IMR-90 (cell line): ENCODE data around the gene CAPN5. TPM values are rescaled to one million over a fixed set of nuclear protein-coding genes. Genes with fewer than 3 reads are reported as not detected.

ENCODE experiments used
- ATAC-seq: fragments of 200-7000 bp; cut with Tn5 transposase; 2 replicates; pipeline ENCODE4 v1.9.1; 2020; ENCODE audit warnings: low read depth, mild to moderate bottlenecking, moderate library complexity
- BruUV-seq: library from RNA; stranded (reverse); fragments of 400-500 nt; replicated peaks from 2 replicates; lab custom pipeline; 2021; lab: Mats Ljungman, UMichigan
- CTCF ChIA-PET: fragments of 300-600 bp; formaldehyde crosslinking; extraction: SDS; loops from one replicate; lab custom pipeline; 2021; ENCODE audit warnings: antibody characterized with exemption; lab: Yijun Ruan, JAX
- POLR2A ChIA-PET: fragments of 300-600 bp; sonication (Branson Sonifier 250); formaldehyde crosslinking; loops from one replicate; lab custom pipeline; 2022; ENCODE audit warnings: antibody characterized with exemption; ENCODE audit not compliant: unreplicated experiment; lab: Charles Lee
- DNase-seq: peaks from one replicate; pipeline ENCODE4 v3.0.0; 2013
- H2AFZ ChIP-seq: replicated peaks from 2 replicates; pipeline ENCODE3; 2013; ENCODE audit warnings: low read length, mild to moderate bottlenecking; ENCODE audit not compliant: poor library complexity
- H2AK5ac ChIP-seq: 2 replicates; pipeline ENCODE4 v1.6.1; 2013; ENCODE audit warnings: low read depth, low read length, inconsistent platforms
- H2AK9ac ChIP-seq: replicated peaks from 2 replicates; pipeline ENCODE3; 2013; ENCODE audit warnings: mild to moderate bottlenecking, low read depth, low read length, moderate library complexity; ENCODE audit not compliant: poor library complexity
- H2BK120ac ChIP-seq: 2 replicates; pipeline ENCODE4 v1.6.1; 2013; ENCODE audit warnings: low read depth, low read length, inconsistent platforms
- H2BK15ac ChIP-seq: 3 replicates; pipeline ENCODE4 v1.6.1; 2013; ENCODE audit warnings: low read depth, low read length, inconsistent platforms
- H2BK20ac ChIP-seq: 2 replicates; pipeline ENCODE4 v1.6.1; 2013; ENCODE audit warnings: low read depth, mild to moderate bottlenecking, inconsistent platforms, low read length, moderate library complexity
- H2BK5ac ChIP-seq: 2 replicates; pipeline ENCODE4 v1.6.1; 2013; ENCODE audit warnings: mild to moderate bottlenecking, low read depth, low read length, inconsistent platforms; ENCODE audit not compliant: poor library complexity, severe bottlenecking
- H3K14ac ChIP-seq: replicated peaks from 2 replicates; pipeline ENCODE4 v1.6.1; 2013; ENCODE audit warnings: low read depth, low read length, inconsistent platforms
- H3K18ac ChIP-seq: 2 replicates; pipeline ENCODE4 v1.6.1; 2013; ENCODE audit warnings: low read depth, low read length, control low read depth
- H3K23ac ChIP-seq: 2 replicates; pipeline ENCODE4 v1.6.1; 2013; ENCODE audit warnings: low read depth, low read length, inconsistent platforms
- H3K27ac ChIP-seq: 2 replicates; pipeline ENCODE4 v1.5.1; 2013; ENCODE audit warnings: mild to moderate bottlenecking, control low read depth, low read length; ENCODE audit not compliant: insufficient read depth
- H3K27me3 ChIP-seq: 2 replicates; pipeline ENCODE4 v1.6.1; 2013; ENCODE audit warnings: low read length; ENCODE audit not compliant: control insufficient read depth, insufficient read depth
- H3K36me3 ChIP-seq: 2 replicates; pipeline ENCODE4 v1.6.1; 2013; ENCODE audit warnings: low read length, mixed read lengths; ENCODE audit not compliant: control insufficient read depth, insufficient read depth
- H3K4ac ChIP-seq: 2 replicates; pipeline ENCODE4 v1.6.1; 2013; ENCODE audit warnings: low read depth, low read length, inconsistent platforms
- H3K4me1 ChIP-seq: 2 replicates; pipeline ENCODE4 v1.6.1; 2013; ENCODE audit warnings: low read length, mixed read lengths; ENCODE audit not compliant: control insufficient read depth, insufficient read depth
- H3K4me2 ChIP-seq: 2 replicates; pipeline ENCODE4 v1.6.1; 2013; ENCODE audit warnings: low read depth, mild to moderate bottlenecking, control low read depth, low read length, moderate library complexity
- H3K4me3 ChIP-seq: 2 replicates; pipeline ENCODE4 v1.5.1; 2013; ENCODE audit warnings: low read depth, mild to moderate bottlenecking, control low read depth, low read length, moderate library complexity; ENCODE audit not compliant: insufficient read depth
- H3K56ac ChIP-seq: 2 replicates; pipeline ENCODE4 v1.6.1; 2013; ENCODE audit warnings: low read length, inconsistent platforms; ENCODE audit not compliant: insufficient read depth; ENCODE audit errors: extremely low read depth
- H3K79me1 ChIP-seq, 2 experiments: 2 replicates each; pipeline ENCODE4 v1.6.1; 2013; ENCODE audit warnings: low read length in 2 of 2, inconsistent platforms in 1 of 2, low read depth in 1 of 2
- H3K9ac ChIP-seq: 2 replicates; pipeline ENCODE4 v1.6.1; 2013; ENCODE audit warnings: low read depth, low read length, control low read depth
- H3K9me1 ChIP-seq: 2 replicates; pipeline ENCODE4 v1.6.1; 2013; ENCODE audit warnings: low read length, inconsistent platforms; ENCODE audit not compliant: insufficient read depth
- H3K9me3 ChIP-seq: 2 replicates; pipeline ENCODE4 v1.6.1; 2013; ENCODE audit warnings: low read length; ENCODE audit not compliant: control insufficient read depth, insufficient read depth
- H4K20me1 ChIP-seq: 2 replicates; pipeline ENCODE4 v1.6.1; 2013; ENCODE audit warnings: low read length, inconsistent platforms; ENCODE audit not compliant: insufficient read depth
- H4K5ac ChIP-seq: 2 replicates; pipeline ENCODE4 v1.6.1; 2013; ENCODE audit warnings: mild to moderate bottlenecking, low read depth, low read length, control low read depth
- H4K8ac ChIP-seq, 2 experiments: 2 replicates each; pipeline ENCODE4 v1.6.1; 2013; ENCODE audit warnings: low read depth in 2 of 2, low read length in 2 of 2, control low read depth in 1 of 2, inconsistent platforms in 1 of 2
- H4K91ac ChIP-seq: 2 replicates; pipeline ENCODE4 v1.6.1; 2013; ENCODE audit warnings: low read depth, low read length, inconsistent platforms; ENCODE audit not compliant: insufficient read depth
- CTCF ChIP-seq: conservative IDR thresholded peaks from 2 replicates; pipeline ENCODE4 v1.5.1; 2012; ENCODE audit warnings: mild to moderate bottlenecking, low read depth, low read length, improper control_type of control experiment
- MAFK ChIP-seq: IDR thresholded peaks from 2 replicates; pipeline ENCODE4 v1.6.1; 2012; ENCODE audit warnings: low read depth, low read length, improper control_type of control experiment
- RAD21 ChIP-seq: IDR thresholded peaks from 2 replicates; pipeline ENCODE4 v1.6.1; 2012; ENCODE audit warnings: low read length, improper control_type of control experiment
- SMC3 ChIP-seq: fragments of 150-350 bp; IDR thresholded peaks from 2 replicates; pipeline ENCODE4 v1.6.1; 2016; ENCODE audit warnings: low read depth, mild to moderate bottlenecking, antibody characterized with exemption, low read length, moderate library complexity
- whole genome bisulfite sequencing, 2 experiments: methylation state at CpG; one replicate each; pipeline versions ENCODE4 v1.1.5 to v1.1.7; 2013; ENCODE audit warnings: missing lambda C conversion rate in 2 of 2; ENCODE audit not compliant: insufficient read length in 1 of 2; ENCODE audit errors: extremely low coverage in 2 of 2; 5-methylcytosine and 5-hydroxymethylcytosine counted together
- dilution Hi-C: fragments of 300-500 bp; cut with HindIII; formaldehyde crosslinking; loops from one replicate; pipeline ENCODE4 v1.14.3; 2018; ENCODE audit warnings: low sequenced_read_pairs; ENCODE audit not compliant: unreplicated experiment
- in situ Hi-C: fragments of 300-500 bp; cut with MboI; formaldehyde crosslinking; loops from 3 replicates; pipeline ENCODE4 v1.14.3; 2019; ENCODE audit warnings: low sequenced_read_pairs, inconsistent platforms, mixed read lengths
- intact Hi-C: fragments of 100-400 bp; cut with micrococcal nuclease; formaldehyde crosslinking; loops from 2 replicates; pipeline ENCODE4 v1.10.0; 2022
- polyA plus RNA-seq, 3 experiments: library from polyadenylated mRNA; depleted of rRNA; stranded (reverse); fragments of >200 nt; gene quantifications; 2 replicates each; pipeline ENCODE4 v1.2.3, GENCODE V29; 2012; ENCODE audit warnings: low replicate concordance in 1 of 3
- total RNA-seq: library from RNA; depleted of rRNA; stranded (reverse); fragments of >200 nt; gene quantifications from 2 replicates; pipeline ENCODE4 v1.2.3, GENCODE V29; 2012

The CAPN5 gene
- total and polyA plus RNA-seq, 2 of the 4 experiments (the other 2 are of a cell fraction), result 8.1 to 24.0 TPM

GRCh38 chr11:77046060-77046501, 20.7 kb upstream of the CAPN5 start:
- H3K14ac ChIP-seq, result no peak overlapping the region
- H3K9me3 ChIP-seq, result no peaks in the 10 kb centered on the region
- H2BK20ac ChIP-seq, result no peak overlapping the region
- H3K4ac ChIP-seq, result no peak overlapping the region
- no peak overlapping the region for H4K91ac ChIP-seq
- no TSS peak for BruUV-seq
- dilution Hi-C loops, result no loop called here
- peak overlapping the region; percentile 91 for H2AFZ ChIP-seq
- no peak overlapping the region for H3K27ac ChIP-seq
- no peak overlapping the region for H2AK9ac ChIP-seq
- no peak overlapping the region for H4K8ac ChIP-seq
- H4K20me1 ChIP-seq, result no peaks in the 10 kb centered on the region
- no peak overlapping the region for H2BK5ac ChIP-seq
- H3K56ac ChIP-seq, result no peak overlapping the region
- DNase-seq (no peak), ATAC-seq (peak; percentile 82)
- no peak overlapping the region for H2AK5ac ChIP-seq
- 1% methylated on average over 10 of the region's 39 CpGs; no CpG with 5 or more reads in 1 of the 2 experiments for WGBS, 2 experiments
- H3K23ac ChIP-seq, result no peak overlapping the region
- H3K18ac ChIP-seq, result no peak overlapping the region
- no peak overlapping the region for H4K5ac ChIP-seq
- in situ Hi-C loops, result loop anchor here (5.0 to 25.0 kb wide), 3 partner anchors 46 to 309 kb away; no protein-coding TSS in a partner anchor
- no peak overlapping the region for H3K9ac ChIP-seq
- POLR2A ChIA-PET, result no interaction called here
- H2BK120ac ChIP-seq, result no peak overlapping the region
- no peaks in the 10 kb centered on the region for H3K79me1 ChIP-seq
- H3K4me3 ChIP-seq, result peak overlapping the region; percentile 23; the same call in 1 of the 2 replicates
- no peaks in the 10 kb centered on the region for H3K4me1 ChIP-seq
- H3K36me3 ChIP-seq, result no peaks in the 10 kb centered on the region
- H3K9me1 ChIP-seq, result no peaks in the 10 kb centered on the region
- H3K4me2 ChIP-seq, result peak overlapping the region; percentile 86
- peaks cover 9% of the 10 kb centered on the region for H3K27me3 ChIP-seq
- CTCF ChIA-PET, result interaction anchor here (1.0 to 1.9 kb wide), 2 partner anchors 45 to 126 kb away, joined by 4 to 7 read pairs; no protein-coding TSS in a partner anchor
- intact Hi-C loops, result loop anchor here (2.0 to 10.0 kb wide), 4 partner anchors 27 to 569 kb away; no protein-coding TSS in a partner anchor
- peak; percentile 75 for TF ChIP-seq CTCF
- TF ChIP-seq SMC3, result peak; percentile 53
- TF ChIP-seq MAFK, result no peak
- TF ChIP-seq RAD21, result peak; percentile 49
- no peak overlapping the region for H2BK15ac ChIP-seq
